GM18508 (cell line): ENCODE measurements around the gene RXFP1.

ENCODE experiments used
- ATAC-seq: cut with Tn5 transposase; IDR thresholded peaks from one replicate; pipeline ENCODE4 v1.9.1; 2021; ENCODE audit warnings: moderate number of reproducible peaks; ENCODE audit not compliant: insufficient read depth, unreplicated experiment

Gene RXFP1

DNA sequence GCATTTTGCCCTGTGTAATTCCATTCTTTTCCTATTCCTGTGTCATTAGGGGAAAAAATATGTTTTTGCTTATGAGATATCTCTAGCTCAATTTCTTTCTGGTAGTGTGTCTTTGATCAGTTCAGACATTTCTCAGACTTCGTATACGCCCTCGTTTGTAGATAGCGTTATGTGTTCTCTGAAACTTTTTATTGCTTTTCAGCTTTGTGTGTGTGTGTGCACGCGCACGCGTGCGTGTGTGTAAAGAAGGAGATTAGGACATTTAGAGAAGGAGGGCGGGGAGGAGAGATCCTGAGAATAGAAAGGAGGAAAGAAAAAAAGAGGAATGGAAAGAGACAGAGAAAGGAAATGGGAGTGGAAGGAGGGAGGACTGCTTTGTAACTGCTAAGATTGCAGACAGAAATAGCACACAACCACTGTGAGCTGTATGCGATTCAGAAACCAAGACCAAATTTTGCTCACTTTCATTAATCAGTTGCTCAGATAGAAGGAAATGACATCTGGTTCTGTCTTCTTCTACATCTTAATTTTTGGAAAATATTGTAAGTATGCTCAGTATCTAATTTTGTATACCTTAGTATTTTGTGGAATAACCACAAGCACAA lies at the start of gene RXFP1:
Gene RXFP1, plus strand, starts transcription at position 399 of the 605 bp plus-strand sequence. Its CDS starts 95 bp downstream, at position 494.
- no peak for ATAC-seq

DNA sequence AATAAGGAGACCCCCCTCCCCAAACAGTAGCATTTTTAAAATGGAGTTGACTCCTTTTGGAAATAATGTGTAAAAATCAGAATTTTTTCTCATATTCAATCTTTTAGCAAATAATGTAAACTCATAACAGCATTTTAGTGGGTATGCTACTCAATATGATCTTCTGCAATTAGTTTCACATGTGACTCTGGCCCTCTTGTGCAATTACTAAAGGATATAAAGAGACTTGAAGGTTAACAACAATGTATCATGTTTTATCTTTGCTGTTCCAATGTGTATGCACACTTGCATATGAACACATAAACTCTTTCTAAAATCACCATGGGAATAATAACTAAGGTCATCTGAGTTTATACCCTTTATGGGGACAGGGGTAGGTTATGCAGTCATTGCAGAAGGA lies 39.9 kb upstream of the RXFP1 start:
- no peak for ATAC-seq

DNA sequence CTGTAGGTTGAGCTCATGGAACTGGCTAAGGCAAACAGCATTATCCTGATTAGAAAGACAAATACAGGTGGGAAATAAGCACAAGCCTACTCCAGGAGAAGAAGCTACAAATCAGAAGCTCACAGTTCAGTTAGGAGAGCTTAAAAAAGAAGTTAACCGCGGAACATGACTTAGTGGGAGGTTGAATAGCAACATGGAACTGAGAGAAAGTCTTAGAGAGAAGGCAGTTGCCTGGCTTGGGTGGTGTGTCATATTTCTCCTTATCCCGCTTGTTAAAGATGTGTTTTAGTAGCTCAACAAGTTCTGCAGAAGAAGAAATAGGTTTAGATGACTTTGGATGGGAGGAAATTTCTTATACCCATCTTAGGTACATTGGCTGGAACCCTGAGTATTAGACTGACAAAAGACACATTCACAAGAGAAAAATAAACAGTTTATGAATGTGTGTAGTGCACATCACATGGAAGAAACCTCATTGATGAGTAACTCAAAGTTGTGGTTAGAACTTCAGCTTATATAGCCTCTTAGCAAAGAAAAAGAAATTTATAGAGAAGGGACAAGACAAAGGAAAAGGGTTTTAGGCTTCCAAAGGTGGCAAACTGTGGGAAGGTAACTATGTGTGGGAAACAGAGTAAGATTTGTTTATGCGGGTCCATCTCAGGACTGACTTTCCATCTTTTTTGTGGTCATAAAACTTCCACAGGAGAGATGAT lies 37.4 kb upstream of the RXFP1 start:
- ATAC-seq: no peak

DNA sequence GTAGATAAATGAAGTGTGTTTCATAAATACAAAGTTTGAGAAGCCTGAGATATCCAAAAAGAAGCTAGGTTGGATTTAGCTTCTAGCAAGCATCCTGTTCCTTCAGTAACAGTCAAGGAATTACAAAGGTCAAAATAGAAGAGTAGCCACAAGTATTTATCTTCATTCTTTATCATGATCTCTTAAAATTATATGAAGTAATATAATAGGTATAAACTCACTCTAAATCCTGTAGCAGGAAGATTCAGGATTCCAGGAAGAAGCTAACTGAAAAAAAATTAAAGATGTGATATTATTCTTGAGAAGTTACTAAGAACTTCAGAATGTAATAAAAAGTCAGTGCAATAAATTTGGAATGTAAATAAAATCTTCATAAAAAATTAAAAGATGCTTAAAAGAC lies 31.1 kb upstream of the RXFP1 start:
- no peak for ATAC-seq

DNA sequence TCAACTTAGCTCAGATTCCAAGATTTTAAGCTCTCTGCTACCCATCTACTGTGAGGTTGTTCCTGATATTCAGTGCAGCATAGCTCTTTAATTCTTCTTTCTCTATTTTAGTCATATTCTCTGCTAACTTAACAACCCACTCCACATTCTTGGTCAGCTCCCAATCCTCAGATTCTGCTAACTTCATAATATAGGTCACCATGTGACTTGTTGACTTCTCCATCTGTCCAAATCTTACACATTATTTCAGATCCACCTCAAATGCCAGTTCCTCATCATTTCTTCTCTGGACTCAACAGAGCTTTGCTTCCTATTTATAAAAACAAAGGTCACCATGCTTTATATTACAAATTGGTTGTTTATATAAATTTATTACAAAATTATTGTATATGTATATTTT lies 29.3 kb upstream of the RXFP1 start:
- ATAC-seq: no peak

DNA sequence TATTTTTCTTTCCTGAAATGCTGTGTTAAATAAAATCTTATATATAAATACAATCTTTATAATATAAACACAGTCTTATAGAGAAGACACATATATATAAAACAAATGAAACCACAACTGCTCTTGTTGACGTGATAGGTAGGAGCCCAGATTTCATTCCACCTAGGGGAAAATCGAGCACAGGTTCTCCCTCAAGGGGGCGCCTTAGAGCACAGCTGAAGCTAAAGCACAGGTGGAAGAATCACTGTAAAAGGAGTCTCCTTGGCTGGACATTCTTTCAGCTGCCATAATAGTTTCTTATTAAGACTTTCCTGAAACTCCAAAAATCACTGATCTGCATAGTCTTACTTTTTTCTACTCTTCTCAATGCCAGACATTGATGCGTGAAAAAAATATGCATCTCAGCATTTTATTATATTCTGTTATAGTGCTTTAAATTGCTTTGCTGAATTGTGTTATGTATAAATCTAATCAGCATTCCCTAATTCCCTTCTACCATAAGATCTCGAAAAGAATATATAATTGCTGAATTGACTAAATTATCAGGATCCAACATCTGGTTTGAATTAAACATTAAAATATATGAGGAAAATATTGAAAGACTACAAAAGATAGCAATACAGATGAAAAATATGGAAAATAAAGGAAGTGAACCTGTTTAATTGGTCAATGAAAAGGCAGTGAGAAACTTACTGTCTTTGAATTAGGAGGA lies 25.5 kb upstream of the RXFP1 start:
- no peak for ATAC-seq

DNA sequence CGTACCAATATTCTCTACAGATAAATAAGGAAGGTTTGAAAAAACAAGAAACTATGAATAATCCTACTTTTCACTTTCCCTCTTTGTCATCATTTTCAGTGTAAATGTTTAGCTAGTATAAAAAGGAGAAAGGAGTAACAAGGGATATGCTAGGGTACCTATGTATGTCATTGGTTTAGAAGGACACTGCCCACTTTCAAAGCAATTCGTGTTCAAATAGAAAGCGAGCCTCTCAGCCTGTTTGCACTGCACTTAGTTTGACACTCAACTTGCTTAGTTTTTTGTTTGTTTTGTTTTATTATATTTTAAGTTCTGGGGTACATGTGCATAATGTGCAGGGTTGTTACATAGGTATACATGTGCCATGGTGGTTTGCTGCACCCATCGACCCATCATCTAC lies 21.6 kb upstream of the RXFP1 start:
- ATAC-seq: no peak

DNA sequence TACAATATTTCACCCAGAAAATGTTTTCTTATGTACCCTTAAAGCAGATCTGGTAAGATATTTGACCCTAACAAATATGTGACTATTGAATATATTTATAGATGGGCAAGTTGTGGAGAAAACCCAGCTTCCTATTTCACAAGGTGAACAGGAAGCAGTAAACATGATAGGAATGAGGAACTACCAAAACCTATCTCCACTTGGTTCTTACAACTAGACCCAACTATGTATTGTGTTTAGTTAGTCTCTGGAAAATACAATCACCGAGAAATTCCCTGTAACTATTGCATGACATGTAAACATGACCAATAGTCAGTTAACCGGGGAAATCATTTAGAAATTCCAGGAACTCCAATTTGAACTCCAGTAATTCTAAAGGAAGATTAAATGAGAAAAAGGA lies 8.4 kb upstream of the RXFP1 start:
- no peak for ATAC-seq

DNA sequence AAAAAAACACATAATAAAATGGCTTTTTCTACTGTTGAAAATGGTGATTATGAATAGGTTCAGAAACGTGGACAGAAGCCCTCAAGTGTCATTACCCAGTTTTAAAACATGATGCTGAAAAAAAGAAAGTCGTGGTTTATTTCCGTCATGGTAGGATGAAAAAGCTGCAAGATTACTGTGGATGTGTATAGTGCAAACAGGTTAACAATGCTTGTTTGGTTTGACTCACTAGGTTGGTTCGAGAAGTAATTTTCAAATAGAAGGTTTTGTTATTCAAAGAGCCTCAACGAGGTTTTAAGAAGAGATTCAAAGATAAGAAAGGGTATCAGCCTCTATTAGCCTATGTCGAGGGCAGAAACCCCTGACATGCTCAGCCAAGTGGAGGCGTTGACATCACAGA lies 2.5 kb upstream of the RXFP1 start:
- no peak for ATAC-seq

DNA sequence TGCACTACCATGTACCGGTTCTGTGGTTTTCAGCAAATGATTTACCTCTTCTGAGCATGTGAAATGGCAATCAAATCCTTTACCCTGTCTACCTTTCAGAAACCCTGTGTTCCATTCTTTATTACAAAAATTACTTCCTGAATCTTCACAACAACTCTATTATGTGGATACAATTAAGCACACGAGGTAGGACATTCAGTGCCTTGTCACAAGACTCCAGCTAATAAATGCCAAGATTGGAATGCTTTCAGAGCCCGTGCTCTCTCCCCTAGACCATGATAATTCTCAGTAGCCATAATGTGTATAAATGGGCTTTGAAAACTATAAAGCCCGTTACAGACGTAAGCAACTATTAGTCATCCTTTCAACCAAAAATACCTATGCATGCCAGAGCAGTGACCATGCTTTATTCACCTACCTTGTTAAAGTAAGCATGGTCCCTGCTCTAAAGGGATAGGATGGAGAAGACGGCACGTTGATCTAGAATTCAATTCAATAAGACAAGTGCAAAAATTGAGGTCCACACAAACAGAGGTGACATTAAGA lies 2.4 kb downstream of the RXFP1 start:
- ATAC-seq: no peak

DNA sequence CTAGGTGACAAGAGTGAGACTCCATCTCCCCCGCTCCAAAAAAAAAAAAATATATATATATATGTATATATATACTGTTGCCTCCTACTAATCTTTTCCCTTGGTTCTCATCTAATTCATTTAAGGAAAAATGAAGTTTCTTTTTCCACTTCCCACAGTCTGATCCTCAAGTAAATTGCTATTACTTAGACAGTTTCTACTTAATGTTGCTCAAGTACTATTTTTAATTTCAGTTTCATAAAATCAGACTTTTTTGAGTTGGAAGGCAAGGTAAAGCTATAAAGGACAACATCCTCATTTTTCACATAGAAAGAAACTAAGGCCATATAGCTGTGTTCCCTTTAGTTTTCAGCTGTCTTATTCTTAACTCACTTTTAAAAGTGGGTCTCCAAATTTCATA lies 5.8 kb downstream of the RXFP1 start:
- no peak for ATAC-seq

DNA sequence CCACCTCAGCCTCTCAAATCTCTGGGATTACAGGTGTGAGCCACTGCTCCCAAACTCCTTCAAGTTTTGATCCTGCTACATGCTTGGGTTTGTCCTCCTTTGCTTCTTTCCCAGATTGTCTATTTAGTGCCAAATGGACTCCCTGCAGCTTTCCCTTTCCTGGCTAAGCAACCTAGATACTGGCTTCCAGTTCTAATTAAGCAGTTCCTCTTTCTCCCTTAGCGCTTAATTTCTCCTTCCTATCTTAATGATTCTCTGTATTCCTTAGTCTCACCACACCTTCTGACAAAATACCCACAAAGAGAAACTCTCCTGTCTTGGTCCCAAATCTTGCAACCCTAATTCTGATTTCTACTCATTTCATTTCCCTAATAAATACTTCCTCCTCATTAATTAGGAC lies 7.8 kb downstream of the RXFP1 start:
- no peak for ATAC-seq

DNA sequence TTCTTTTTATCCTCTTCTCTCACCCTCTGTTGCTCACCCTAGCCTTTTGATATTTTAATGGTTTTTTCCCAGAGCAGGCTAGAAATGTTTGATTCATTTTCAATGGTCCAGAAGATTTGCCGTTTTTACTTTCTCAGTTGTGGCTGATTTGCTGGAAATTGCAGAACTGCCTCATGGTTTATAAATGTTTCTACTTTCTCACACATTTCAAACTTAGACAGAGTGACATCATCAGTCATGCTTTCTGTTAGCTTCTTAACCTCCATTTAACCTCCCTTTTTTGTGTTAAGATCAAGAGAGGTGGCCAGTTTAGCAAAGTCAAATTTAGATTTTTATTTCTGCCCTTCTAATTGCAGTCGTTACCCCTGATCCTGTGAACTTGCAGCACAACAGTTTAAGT lies 8.7 kb downstream of the RXFP1 start:
- ATAC-seq: no peak

DNA sequence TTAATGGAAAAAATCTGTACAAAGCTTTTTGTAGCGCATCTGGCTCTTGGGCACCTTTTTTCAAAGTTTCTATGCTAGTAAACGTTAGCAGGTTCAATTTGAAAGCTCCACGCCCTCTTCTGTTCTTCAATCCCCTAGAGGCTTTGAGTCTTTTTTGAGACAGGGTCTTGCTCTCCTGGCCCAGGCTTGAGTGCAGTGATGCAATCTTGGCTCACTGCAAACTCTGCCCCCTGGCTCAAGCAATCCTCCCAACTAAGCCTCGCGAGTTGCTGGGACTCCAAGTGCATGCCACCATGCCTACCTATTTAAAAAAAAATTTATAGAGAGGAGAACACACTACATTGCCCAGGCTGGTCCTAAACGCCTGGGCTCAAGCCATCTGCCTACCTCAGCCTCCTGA lies 9.2 kb downstream of the RXFP1 start:
- ATAC-seq: no peak

DNA sequence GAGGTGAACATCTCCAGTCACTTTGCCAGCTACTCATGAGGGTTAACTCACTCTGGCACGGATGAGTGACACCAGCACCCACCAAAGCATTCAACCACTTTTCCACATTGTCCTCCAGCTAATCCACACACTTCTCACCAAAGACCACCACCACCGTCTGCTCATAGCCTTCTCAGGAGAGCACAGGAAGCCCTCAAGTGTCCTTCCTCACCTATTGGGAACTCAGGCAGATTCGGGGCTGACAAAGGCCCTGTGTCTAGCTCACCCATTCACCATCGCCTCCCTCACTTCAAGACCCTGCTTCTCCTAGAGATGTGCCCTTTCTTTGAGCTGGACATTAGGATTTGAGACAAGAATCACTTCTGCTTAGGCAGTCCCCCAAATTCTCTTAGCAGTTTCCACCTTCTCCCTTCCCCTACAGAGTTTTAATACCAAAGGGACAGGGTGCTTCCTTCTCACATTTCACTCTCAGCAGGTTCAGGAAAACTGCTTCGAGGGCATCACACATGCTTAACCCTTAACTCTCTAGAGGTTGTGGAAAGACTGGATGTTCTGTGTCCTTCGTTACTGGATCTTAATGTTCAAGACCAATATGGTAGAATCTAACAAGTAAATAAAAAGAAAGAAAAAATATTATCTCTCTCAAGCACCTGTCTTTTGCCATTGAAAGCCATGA lies 11.0 kb downstream of the RXFP1 start:
- ATAC-seq: no peak

DNA sequence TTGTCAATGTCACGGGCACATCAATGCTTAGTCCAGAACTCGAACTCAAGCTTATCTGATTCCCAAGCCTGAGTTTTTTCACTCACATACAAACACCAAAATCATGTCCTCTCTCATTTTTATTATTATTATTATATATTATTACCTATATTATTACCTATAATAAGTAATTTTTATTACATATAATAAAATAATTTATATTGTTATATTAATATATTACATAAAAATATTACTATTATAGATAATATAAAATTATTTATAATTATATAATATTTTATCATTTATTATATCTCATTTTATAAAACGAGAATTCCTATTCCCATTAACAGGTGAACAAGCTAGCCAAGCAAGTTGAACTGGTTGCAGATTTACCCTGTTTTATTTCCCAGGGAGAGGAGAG lies 13.0 kb downstream of the RXFP1 start:
- no peak for ATAC-seq

DNA sequence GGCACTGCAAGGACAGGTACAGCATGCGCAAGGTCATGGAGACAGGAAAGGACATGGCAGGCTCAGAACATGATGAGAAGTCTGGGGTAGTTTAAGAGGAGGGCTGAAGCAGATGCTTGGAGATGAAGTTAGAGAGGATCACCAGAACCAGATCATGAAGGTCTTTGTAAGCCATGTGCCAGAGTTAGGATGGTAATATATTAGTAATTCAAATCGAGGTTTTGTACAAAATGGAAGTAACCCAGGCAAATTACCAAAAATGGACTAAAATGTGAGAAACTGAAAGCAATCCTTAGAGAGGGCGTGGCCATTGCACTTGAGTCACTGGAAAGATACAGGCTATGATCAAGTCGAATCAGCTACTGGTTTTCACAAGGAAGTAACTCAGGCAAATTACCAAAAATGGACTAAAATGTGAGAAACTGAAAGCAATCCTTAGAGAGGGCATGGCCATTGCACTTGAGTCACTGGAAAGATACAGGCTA lies 13.5 kb downstream of the RXFP1 start:
- ATAC-seq: peak; percentile 60

DNA sequence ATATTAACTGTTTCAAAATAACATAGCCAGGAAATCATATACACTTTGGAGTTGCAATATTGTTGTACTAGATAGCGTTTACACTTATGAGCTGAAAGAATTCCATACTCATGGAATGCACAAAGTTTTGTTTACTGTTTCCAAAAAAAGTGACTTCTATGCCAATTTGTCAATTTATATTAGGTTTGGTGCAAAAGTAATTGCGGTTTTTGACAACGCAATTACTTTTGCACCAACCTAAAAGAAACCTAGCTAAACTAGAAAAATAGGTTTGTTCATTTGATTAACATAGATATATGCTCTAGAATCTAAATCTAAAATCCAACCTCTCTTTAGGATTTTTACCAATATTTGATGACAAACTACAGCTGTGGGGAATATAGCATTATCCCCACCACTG lies 15.2 kb downstream of the RXFP1 start:
- no peak for ATAC-seq

DNA sequence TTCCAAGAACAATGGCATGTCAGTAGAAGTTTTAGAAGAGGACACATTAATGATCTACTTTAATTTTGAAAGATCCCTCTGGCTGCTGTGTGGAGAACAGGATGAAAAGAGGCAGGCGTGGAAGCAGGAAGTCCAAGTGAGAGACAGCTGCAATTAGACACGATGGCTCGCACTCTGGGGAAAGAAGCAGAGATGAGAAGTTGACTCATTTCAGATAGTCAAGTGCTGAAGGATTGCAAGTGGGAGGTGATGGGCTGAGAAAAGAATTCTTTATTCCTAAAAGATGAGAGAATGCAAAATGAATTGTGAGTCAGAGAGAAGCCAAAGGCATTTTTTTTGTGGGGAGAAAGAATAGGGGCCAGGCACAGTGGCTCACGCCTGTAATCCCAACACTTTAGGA lies 16.5 kb downstream of the RXFP1 start:
- ATAC-seq: no peak

DNA sequence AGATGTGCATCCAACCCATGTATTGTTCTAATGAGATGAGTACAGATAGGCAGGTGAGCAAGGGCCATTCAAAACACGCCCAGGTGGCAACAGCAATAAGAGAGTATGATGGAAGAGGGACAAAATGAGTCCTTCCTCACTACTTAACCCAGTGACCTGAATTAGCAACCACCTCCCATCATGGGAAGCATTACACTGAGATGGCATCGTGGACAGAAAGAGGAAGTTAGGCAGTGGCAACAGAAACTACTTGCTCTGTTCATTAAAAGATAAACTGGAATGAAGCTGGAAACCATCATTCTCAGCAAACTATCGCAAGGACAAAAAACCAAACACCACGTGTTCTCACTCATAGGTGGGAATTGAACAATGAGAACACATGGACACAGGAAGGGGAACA lies 17.2 kb downstream of the RXFP1 start:
- ATAC-seq: no peak
